Cerebellar cortex (tissue), 1 donor: ENCODE results near the gene APOBEC3G.

ENCODE experiments used
- DNase-seq: peaks from one replicate; pipeline ENCODE4 v3.0.0-alpha.2; 2015; ENCODE audit warnings: low spot score

The APOBEC3G gene

GRCh38 chr22:39091126-39092081 lies 14.3 kb downstream of the APOBEC3G start:
- no peak for DNase-seq

GRCh38 chr22:39092111-39092862 lies 15.2 kb downstream of the APOBEC3G start:
- DNase-seq: no peak

- no peak for DNase-seq
Observed at GRCh38 chr22:39094717-39095389, 17.8 kb downstream of the APOBEC3G start.

GRCh38 chr22:39095971-39096370 lies 18.9 kb downstream of the APOBEC3G start:
- no peak for DNase-seq

DNA sequence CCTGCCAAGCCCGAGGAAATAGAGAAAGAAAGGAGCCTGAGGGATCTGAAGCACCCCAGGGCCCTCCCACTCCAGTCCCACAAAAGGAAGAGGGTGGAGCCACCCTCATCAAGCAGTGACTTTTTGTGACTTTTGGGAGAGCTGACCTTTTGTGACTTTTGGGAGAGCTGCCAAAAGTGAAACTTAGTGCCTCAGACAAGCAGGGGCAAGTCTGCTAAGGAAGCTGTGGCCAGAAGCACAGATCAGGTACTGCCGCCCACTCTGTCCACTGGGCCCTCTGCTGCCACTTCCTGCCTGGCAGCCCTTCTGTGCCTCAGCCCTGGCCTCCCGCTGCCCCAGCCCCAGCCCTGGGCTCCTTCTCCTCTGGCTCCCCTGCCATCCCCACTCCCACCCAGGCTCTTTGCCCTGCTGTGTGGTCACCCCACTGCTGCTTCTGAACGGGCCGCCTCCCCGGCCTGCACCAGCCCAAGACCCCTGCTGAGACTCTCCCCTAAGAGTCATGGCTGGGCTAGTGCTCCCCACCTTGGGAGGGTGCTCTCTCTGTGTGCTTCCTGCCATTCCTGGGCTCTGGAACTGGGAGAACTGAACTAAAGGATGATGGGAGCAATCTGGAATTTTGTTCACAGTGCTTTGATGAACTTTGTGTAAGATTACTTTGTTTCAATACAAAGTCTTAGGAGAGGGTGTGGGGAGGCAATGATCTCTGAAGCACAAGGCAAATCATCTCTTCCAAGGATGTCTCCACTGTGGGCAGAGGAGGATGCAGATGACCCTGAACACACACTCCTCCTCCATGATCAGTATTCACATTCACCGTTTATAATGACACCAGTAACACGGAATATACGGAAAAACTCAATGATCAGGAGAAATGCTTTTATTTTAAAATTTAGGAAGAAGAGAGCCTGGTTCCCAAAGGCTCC lies 20.3 kb downstream of the APOBEC3G start, which contains the start of gene APOBEC3H:
APOBEC3H (plus strand) TSS at position 147 of the 923 bp plus-strand sequence. CDS start 3,035 bp downstream, outside the sequence.
- DNase-seq: peak; percentile 62

GRCh38 chr22:39098026-39098425 lies 21.0 kb downstream of the APOBEC3G start:
- DNase-seq: peak; percentile 70

- no peak for DNase-seq
Observed at GRCh38 chr22:39098576-39098975, 21.5 kb downstream of the APOBEC3G start.

DNA sequence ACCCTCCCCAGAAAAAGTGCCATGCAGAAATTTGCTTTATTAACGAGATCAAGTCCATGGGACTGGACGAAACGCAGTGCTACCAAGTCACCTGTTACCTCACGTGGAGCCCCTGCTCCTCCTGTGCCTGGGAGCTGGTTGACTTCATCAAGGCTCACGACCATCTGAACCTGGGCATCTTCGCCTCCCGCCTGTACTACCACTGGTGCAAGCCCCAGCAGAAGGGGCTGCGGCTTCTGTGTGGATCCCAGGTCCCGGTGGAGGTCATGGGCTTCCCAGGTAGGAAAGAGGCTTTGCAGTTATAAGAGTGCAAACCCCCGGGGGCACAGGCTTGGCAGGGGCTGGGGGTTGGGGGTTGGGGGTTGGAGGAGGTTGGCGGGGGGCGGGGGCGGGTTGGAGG lies 24.2 kb downstream of the APOBEC3G start:
- no peak for DNase-seq

DNA sequence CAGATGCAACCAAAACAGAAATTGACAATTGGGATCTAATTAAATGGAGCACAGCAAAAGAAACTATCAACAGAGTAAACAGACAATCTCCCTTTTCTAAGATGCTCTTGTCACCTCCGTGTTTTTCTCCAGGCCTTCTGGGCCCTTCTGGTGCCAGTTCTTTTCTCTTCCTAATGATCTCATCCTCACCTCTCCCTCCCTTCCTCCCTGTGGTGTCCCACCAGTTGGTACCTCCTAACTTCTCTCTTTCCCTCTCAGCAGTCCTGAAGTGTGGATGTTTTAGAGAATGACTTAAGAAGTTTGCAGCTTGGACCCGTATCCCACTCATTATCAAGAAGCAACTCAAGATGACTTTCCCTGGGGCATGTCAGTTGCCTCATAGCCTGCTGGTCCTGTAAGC lies 26.4 kb downstream of the APOBEC3G start:
- DNase-seq: no peak

GRCh38 chr22:39106326-39106725 lies 29.3 kb downstream of the APOBEC3G start:
- DNase-seq: no peak

GRCh38 chr22:39108487-39108886 lies 31.4 kb downstream of the APOBEC3G start:
- DNase-seq: no peak

DNA sequence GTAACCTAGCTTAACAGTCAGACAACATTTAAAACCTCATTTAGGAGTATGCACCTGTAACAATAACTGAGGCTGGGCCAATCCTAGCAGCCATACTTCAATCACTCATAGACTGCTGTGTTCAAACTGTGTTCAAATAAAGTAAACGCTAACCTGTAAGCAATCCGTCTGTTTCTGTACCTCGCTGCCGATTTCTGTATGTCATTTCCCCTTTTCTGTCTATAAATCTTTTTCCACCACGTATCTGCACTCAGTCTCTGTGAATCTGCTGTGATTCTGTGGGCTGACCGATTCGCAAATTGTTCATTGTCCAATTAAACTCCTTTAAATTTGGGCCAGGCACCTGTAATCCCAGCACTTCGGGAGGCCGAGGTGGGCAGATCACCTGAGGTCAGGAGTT lies 32.3 kb downstream of the APOBEC3G start:
- no peak for DNase-seq

DNA sequence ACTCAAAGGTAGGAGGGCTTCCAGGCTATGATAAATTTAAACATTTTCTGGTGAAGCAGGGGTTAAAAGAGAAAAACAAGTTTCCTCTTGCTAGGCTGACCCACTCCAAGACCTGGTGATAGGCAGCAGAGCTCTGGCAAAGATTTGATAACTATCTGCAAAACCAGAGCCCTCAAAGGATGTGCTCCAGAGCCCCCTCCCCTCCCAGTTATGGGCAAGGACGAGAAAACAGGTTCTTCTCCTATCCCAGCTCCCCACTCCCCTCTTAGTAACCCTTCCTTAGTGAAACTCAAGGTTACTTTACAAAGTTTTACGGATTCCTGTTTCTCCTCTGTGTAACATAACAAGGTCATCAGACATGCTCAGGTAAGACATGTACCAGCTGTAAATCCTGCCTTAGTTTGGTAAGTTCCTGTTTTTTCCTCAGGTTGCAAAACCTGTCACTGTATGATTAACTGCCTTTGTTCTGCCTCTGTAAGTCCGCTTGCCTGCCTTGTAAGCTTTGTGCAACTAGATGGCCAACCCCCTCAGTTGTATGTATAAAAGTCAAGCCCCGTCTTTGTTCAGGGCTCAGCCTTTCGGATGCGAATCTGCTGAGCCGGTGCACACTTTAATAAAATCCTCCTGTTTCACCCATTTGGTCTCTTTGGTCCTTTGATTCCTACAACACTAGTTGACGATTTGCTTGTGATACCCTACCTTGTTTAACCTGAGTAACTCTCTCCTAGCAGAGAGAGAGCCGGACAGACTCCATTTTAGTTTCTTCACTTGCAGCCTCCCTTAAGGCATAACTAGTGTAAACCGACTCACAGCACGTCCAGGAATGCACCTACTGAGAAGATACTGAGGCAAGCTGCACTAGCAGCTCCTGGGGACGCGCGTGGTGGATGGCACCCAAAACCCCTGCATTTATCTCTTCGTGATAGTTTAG lies 33.8 kb downstream of the APOBEC3G start:
- DNase-seq: no peak

- no peak for DNase-seq
Observed at GRCh38 chr22:39114112-39114511, 37.0 kb downstream of the APOBEC3G start.

- DNase-seq: no peak
Observed at GRCh38 chr22:39115570-39115969, 38.5 kb downstream of the APOBEC3G start.

DNA sequence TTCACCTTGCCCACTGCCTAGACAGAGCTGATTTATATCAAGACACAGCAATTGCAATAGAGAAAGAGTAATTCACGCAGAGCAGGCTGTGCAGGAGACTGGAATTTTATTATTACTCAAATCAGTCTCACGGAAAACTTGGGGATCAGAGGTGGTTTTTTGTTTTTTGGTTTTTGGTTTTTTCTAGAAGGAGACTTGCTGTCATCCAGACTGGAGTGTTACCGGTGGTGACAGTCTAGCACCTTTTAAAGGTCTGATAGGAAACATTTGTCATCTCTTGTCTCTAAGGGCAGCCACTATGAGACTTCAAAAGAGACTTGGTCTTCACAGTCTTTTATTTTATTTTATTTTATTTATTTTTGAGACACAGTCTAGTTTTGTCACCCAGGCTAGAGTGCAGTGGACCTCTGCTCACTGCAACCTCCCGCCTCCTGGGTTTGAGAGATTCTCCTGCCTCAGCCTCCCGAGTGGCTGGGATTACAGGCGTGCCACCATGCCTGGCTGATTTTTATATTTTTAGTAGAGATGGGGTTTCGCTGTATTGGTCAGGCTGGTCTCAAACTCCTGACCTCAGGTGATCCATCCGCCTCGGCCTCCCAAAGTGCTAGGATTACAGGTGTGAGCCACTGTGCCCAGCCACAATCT lies 39.0 kb downstream of the APOBEC3G start:
- DNase-seq: no peak

- DNase-seq: peak; percentile 51
Observed at GRCh38 chr22:39117585-39118191, 40.6 kb downstream of the APOBEC3G start.

DNA sequence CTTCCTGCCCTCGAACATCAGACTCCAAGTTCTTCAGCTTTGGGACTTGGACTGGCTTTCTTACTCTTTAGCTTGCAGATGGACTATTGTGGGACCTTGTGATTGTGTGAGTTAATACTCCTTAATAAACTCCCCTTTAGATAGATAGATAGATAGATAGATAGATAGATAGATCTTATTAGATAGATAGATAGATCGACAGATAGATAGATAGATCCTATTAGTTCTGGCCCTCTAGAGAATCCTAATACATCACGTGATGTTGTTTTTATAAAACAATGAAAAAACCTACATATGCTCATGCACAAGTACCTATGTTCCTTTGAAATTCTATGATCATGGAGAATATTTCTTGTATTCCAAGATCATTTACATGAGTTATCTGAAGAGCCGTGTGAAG lies 43.9 kb downstream of the APOBEC3G start:
- no peak for DNase-seq
